Embryonic facial prominence (tissue), 1 donor: ENCODE results near the gene DLX1.
"Not testable (repeated sequence)": the region's sequence is repeated elsewhere in the genome, so short reads cannot be mapped to it uniquely, and the experiment has no call there.

ENCODE experiments used
- DNase-seq: peaks from one replicate; pipeline ENCODE4 v3.0.0-alpha.2; 2016; ENCODE audit errors: extremely low spot score

Gene DLX1

GRCh38 chr2:172114176-172114575 is 28.9 kb downstream of the DLX1 start:
- not testable (repeated sequence) for DNase-seq

DNA sequence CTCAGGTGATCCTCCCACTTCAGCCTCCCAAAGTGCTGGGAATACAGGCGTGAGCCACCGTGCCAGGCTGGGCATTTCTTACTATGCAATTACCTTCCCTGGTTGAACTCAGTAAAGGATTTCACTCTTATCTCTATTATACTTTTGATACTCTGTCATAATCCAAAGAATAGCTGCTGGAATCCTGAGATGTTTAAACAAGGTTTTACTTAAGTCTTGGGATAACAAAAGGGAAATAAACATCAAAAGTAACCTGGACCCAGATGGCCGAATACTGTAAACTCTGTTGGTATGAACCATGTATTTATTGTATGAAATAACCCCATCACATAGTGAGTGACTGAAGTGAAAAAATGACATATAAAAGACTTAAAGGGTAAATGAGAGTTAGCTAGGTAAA is 29.3 kb downstream of the DLX1 start:
- no peak for DNase-seq

DNA sequence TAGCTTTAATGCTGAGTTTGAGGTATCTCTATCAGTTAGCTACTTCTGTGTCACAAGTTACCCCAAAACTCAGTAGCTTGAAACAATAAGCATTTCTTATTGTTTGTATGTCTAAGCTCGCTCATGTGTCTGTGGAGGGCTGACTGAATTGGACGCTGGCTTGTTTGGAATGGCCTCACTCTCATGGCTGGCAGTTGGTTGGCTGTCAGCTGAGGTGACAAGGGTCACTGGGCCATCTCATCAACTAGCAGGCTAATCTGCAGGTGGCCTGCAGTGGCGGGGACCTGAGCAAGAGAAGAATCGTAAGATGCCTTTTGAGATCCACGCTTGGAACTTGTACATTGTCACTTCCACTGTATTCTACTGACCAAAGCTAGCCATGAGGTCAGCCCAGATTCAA is 30.8 kb downstream of the DLX1 start:
- DNase-seq: no peak

GRCh38 chr2:172119089-172119488 is 33.8 kb downstream of the DLX1 start:
- no peak for DNase-seq

DNA sequence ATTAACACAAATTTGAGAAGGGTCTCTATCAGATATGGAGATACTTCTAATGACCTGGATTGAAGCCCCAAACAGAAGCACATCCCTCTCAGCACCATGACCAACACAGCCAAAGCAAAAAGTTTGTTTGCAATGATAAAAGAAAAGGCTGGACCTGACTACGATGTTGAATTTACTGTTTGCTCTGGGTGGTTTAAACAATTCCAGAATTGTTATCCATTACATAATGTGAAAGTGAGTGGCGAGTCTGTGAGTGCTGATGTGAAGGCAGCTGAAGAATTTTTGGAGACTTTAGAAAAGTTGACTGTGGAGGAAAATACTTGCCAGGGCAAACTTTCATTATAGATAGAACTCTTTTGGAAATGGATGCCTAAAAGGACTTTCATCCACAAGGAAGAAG is 34.8 kb downstream of the DLX1 start:
- DNase-seq: no peak

DNA sequence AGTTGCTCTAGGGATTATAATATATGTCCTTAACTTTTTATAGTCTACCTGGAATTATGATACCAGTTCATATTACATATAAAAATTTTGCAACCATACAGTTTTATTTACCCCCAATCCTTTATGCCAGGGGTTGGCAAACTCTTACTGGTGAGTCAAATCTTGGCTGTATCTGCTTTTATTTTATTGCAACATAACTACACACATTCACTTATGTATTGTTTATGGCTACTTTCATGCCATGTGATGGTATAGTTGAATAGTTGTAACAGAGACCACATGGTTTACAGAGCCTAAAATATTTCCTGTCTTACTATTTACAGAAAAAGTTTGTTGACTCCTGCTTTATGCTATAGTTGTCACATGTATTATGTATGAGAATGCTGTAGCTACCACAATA is 43.2 kb downstream of the DLX1 start:
- no peak for DNase-seq

DNA sequence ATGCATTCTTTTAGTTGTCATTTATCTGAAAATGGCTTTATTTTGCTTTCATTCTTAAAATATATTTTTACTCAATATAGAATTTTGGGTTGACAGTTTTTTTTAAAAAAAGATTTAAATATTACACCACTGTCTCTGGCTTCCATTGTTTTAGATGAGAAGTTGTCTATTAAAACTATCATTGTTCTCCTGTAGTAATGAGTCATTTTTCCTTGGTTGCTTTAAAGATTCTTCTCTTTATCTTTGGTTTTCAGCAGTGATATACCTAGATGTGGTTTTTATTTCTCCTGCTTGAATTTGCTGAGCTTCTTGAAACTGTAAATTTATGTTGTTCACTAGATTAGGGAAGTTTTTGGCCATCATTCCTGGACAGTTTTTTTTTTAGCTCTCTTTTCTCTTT is 44.1 kb downstream of the DLX1 start:
- no peak for DNase-seq

GRCh38 chr2:172131713-172132555 is 46.6 kb downstream of the DLX1 start:
- DNase-seq: no peak

- no peak for DNase-seq
Measured at GRCh38 chr2:172134270-172134669, 49.0 kb downstream of the DLX1 start.

- no peak for DNase-seq
Measured at GRCh38 chr2:172135446-172135845, 50.1 kb downstream of the DLX1 start.

- DNase-seq: no peak
Measured at GRCh38 chr2:172137109-172137508, 51.8 kb downstream of the DLX1 start.

DNA sequence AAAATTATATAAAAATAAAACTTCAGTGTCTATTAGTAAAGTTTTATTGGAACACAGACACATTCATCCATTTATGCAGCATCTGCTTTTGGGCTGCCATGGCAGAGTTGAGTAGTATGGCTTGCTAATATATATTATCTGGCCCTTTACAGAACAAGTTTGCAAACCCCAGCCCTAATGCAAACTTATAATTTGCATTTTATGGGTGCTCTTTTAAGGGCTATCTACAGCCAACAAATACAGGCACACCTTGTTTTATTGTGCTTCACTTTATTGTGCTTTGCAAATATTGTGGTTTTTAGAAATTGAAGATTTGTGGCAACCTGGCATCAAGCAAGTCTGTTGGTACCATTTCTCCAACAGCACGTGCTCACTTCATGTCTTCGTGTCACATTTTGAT is 52.6 kb downstream of the DLX1 start:
- DNase-seq: no peak

GRCh38 chr2:172138727-172139126 is 53.4 kb downstream of the DLX1 start:
- DNase-seq: not testable (repeated sequence)
